ENCODE data around the gene CLCN6. TPM values are rescaled to one million over a fixed set of nuclear protein-coding genes. Genes with fewer than 3 reads are reported as not detected.

The CLCN6 gene
- polyA plus RNA-seq, 3 donors, result 3.8 to 37.1 (median 4.2) TPM

DNA sequence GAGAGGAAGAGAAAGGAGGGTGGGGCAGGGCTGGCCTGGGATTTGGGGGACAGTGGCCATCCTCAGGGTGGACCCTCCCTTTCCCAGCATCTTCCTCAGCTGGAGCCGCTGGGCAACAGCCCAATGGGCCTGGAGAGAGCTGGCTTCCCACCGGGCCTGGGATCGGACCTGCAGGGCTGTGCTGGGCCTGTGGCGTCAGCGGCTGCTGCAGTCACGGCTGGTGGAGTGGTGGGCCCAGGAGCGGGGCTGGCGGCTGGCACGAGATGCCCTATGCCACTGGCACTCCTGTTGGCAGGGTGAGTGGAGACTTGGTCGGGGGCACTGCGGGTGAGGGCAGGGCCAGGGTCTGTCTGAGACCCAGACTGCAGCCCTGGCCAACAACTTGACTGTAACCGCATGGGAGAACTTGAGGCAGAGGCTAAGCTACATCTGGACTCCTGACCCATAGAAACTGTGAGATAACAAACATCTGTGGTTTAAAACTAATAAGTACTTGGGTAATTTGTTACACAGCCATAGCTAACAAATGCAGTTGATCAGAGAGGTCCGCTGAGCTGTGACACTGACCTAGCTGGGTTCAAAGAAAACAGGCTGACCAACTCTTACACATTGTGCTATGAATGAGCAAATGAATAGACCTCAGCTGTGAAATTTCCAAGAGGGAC is 26.1 kb upstream of the CLCN6 start:
- Histone ChIP-seq H3K4me1 (ENCODE audit: control insufficient read depth in 1 of 2, insufficient read depth in 2 of 2, low read length in 2 of 2) (peaks cover 5% of the 10 kb centered on the region in 2 donors), H3K9ac (ENCODE audit: insufficient read depth, low read length, poor library complexity, severe bottlenecking) (no peak overlapping the region), H3K27ac (ENCODE audit: low read depth in 1 of 2, low read length in 2 of 2) (no peak overlapping the region), H3K79me2 (ENCODE audit: insufficient read depth, low read length) (no peaks in the 10 kb centered on the region), H2AFZ (ENCODE audit: insufficient read depth, low read depth, low read length, poor library complexity, severe bottlenecking) (no peak overlapping the region), H3K4me2 (replicated peaks; ENCODE audit: extremely low read depth, low read length, poor library complexity, severe bottlenecking) (no peak overlapping the region), H3K27me3 (ENCODE audit: control insufficient read depth in 2 of 2, insufficient read depth in 2 of 2, low read length in 2 of 2) (no peaks in the 10 kb centered on the region), H4K20me1 (ENCODE audit: insufficient read depth, low read length) (no peaks in the 10 kb centered on the region), H3K9me3 (replicated peaks in 1 of 2; ENCODE audit: control insufficient read depth in 1 of 2, insufficient read depth in 1 of 2, low read length in 2 of 2) (no peaks in the 10 kb centered on the region), H3K4me3 (replicated peaks in 1 of 3; ENCODE audit: low read depth in 2 of 3, low read length in 3 of 3) (no peak overlapping the region), H3K36me3 (replicated peaks in 1 of 2; ENCODE audit: control insufficient read depth in 1 of 2, insufficient read depth in 2 of 2, low read length in 2 of 2) (no peaks in the 10 kb centered on the region)
- H3K27me3 Mint-ChIP-seq (ENCODE audit: low read depth in 3 of 3), result peaks cover 0 to 7% (median 3%) of the 10 kb centered on the region in 3 donors
- peaks cover 2% of the 10 kb centered on the region for H3K4me1 Mint-ChIP-seq
- no peak overlapping the region for H3K4me3 Mint-ChIP-seq
- DNase-seq, result no peak
- no peak overlapping the region for H3K27ac Mint-ChIP-seq
- H3K9me3 Mint-ChIP-seq, result peaks cover 0 to 3% (median 0%) of the 10 kb centered on the region in 7 donors
- intact Hi-C loops (cut with micrococcal nuclease), result no loop called here
- TF ChIP-seq, protein P1, sequence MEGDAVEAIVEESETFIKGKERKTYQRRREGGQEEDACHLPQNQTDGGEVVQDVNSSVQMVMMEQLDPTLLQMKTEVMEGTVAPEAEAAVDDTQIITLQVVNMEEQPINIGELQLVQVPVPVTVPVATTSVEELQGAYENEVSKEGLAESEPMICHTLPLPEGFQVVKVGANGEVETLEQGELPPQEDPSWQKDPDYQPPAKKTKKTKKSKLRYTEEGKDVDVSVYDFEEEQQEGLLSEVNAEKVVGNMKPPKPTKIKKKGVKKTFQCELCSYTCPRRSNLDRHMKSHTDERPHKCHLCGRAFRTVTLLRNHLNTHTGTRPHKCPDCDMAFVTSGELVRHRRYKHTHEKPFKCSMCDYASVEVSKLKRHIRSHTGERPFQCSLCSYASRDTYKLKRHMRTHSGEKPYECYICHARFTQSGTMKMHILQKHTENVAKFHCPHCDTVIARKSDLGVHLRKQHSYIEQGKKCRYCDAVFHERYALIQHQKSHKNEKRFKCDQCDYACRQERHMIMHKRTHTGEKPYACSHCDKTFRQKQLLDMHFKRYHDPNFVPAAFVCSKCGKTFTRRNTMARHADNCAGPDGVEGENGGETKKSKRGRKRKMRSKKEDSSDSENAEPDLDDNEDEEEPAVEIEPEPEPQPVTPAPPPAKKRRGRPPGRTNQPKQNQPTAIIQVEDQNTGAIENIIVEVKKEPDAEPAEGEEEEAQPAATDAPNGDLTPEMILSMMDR (IDR thresholded peaks at IDR 0.05), result no peak
- WGBS (ENCODE audit: insufficient coverage), result 89% methylated on average over 13 of the region's 13 CpGs
- H3K36me3 Mint-ChIP-seq, result no peaks in the 10 kb centered on the region

DNA sequence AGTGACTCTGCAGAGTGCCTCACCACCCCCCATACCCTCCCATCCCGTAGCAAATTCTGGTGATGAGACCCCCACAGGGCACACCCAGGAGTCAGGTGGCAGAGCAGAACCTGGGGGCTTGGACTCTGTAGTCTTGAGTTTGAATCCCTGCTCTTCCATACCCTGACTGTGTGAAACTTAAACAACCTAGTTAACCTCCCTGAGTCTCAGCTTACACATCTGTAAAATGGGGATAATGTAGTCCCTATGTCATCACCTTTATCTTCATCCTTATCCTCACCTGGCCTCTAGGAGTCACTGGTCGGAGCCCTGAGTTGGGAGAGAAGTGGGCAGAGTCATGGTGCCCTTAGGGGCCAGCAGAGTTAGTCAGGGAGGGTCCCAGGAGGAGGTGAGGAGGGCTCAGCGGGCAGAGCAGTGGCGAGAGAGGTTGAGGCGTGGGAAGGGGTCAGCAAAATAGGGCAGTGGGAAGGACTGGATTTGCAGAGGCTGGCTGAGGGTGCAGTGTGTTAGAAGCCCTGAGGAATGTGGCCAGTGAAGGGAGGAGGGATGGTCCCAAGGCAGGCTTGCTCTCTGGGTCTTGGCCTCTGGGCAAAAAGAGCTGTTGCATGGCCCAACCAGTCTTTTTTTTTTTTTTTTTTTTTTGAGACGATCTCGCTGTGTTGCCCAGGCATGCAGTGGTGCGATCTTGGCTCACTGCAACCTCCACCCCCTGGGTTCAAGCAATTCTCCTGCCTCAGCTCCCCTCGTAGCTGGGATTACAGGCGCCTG is 25.4 kb upstream of the CLCN6 start:
- H3K9me3 ChIP-seq (replicated peaks in 1 of 2; ENCODE audit: control insufficient read depth in 1 of 2, insufficient read depth in 1 of 2, low read length in 2 of 2), result no peaks in the 10 kb centered on the region
- H3K9ac ChIP-seq (ENCODE audit: insufficient read depth, low read length, poor library complexity, severe bottlenecking), result no peak overlapping the region
- Mint-ChIP-seq H3K27me3 (ENCODE audit: low read depth in 3 of 3) (peaks cover 0 to 7% (median 7%) of the 10 kb centered on the region in 3 donors), H3K36me3 (no peaks in the 10 kb centered on the region), H3K9me3 (peaks cover 0 to 3% (median 0%) of the 10 kb centered on the region in 7 donors), H3K27ac (no peak overlapping the region), H3K4me3 (no peak overlapping the region), H3K4me1 (peaks cover 7% of the 10 kb centered on the region)
- intact Hi-C loops (cut with micrococcal nuclease), result no loop called here
- TF ChIP-seq, protein P1 (IDR thresholded peaks at IDR 0.05), result no peak
- no peak for DNase-seq
- H3K4me3 ChIP-seq (replicated peaks in 1 of 3; ENCODE audit: low read depth in 2 of 3, low read length in 3 of 3), result no peak overlapping the region
- H2AFZ ChIP-seq (ENCODE audit: insufficient read depth, low read depth, low read length, poor library complexity, severe bottlenecking), result no peak overlapping the region
- H3K36me3 ChIP-seq (replicated peaks in 1 of 2; ENCODE audit: control insufficient read depth in 1 of 2, insufficient read depth in 2 of 2, low read length in 2 of 2), result no peaks in the 10 kb centered on the region
- H3K4me1 ChIP-seq (ENCODE audit: control insufficient read depth in 1 of 2, insufficient read depth in 2 of 2, low read length in 2 of 2), result peaks cover 12% of the 10 kb centered on the region in 2 donors
- H3K27me3 ChIP-seq (ENCODE audit: control insufficient read depth in 2 of 2, insufficient read depth in 2 of 2, low read length in 2 of 2), result no peaks in the 10 kb centered on the region
- no peak overlapping the region for H3K4me2 ChIP-seq (replicated peaks; ENCODE audit: extremely low read depth, low read length, poor library complexity, severe bottlenecking)
- no peaks in the 10 kb centered on the region for H3K79me2 ChIP-seq (ENCODE audit: insufficient read depth, low read length)
- 97% methylated on average over 4 of the region's 10 CpGs for WGBS (ENCODE audit: insufficient coverage)
- no peak overlapping the region for H3K27ac ChIP-seq (ENCODE audit: low read depth in 1 of 2, low read length in 2 of 2)
- H4K20me1 ChIP-seq (ENCODE audit: insufficient read depth, low read length), result no peaks in the 10 kb centered on the region

Measured in CD14-positive monocyte (primary cell).